Endodermal cell (in vitro differentiated cells): Measurements from ENCODE around the gene PIP5K1B. TPM values are rescaled to one million over a fixed set of nuclear protein-coding genes. Genes with fewer than 3 reads are reported as not detected.
"Not testable (repeated sequence)": the region's sequence is repeated elsewhere in the genome, so short reads cannot be mapped to it uniquely, and the experiment has no call there.

ENCODE experiments used
- DNase-seq: peaks from one replicate; pipeline ENCODE4 v3.0.0-alpha.2; 2017
- H3K27ac ChIP-seq: 2 replicates; pipeline ENCODE4 v1.5.1; 2013; ENCODE audit warnings: mild to moderate bottlenecking, low read depth, low read length, moderate library complexity
- H3K27me3 ChIP-seq: 2 replicates; pipeline ENCODE4 v1.6.1; 2013; ENCODE audit warnings: mild to moderate bottlenecking, low read length, moderate library complexity; ENCODE audit not compliant: insufficient read depth, control insufficient read depth, poor library complexity, severe bottlenecking
- H3K36me3 ChIP-seq: 2 replicates; pipeline ENCODE4 v1.7.0; 2013; ENCODE audit warnings: mild to moderate bottlenecking, low read length, moderate library complexity; ENCODE audit not compliant: control insufficient read depth, insufficient read depth
- H3K4me1 ChIP-seq: one replicate; pipeline ENCODE4 v1.7.0; 2013; ENCODE audit warnings: low read length; ENCODE audit not compliant: control insufficient read depth, insufficient read depth
- H3K4me3 ChIP-seq: 2 replicates; pipeline ENCODE4 v1.5.1; 2013; ENCODE audit warnings: mild to moderate bottlenecking, low read length, moderate library complexity
- H3K9ac ChIP-seq: 2 replicates; pipeline ENCODE4 v1.6.1; 2013; ENCODE audit warnings: mild to moderate bottlenecking, low read length, moderate library complexity; ENCODE audit not compliant: poor library complexity, severe bottlenecking; ENCODE audit errors: extremely low read depth
- H3K9me3 ChIP-seq: 2 replicates; pipeline ENCODE4 v1.6.1; 2013; ENCODE audit warnings: mild to moderate bottlenecking, low read length, moderate library complexity; ENCODE audit not compliant: control insufficient read depth
- H3K27ac Mint-ChIP-seq: 2 replicates; pipeline ENCODE4 v1.8.0; 2020; ENCODE audit warnings: mixed read lengths
- H3K27me3 Mint-ChIP-seq: 2 replicates; pipeline ENCODE4 v1.8.0; 2021; ENCODE audit warnings: mild to moderate bottlenecking, mixed read lengths; ENCODE audit not compliant: insufficient read depth
- H3K36me3 Mint-ChIP-seq: 2 replicates; pipeline ENCODE4 v1.8.0; 2020; ENCODE audit warnings: low read depth, mixed read lengths
- H3K4me1 Mint-ChIP-seq: 2 replicates; pipeline ENCODE4 v1.8.0; 2020; ENCODE audit warnings: mixed read lengths
- H3K4me3 Mint-ChIP-seq: 2 replicates; pipeline ENCODE4 v1.8.0; 2020; ENCODE audit warnings: mild to moderate bottlenecking, moderate library complexity, mixed read lengths
- H3K9me3 Mint-ChIP-seq: 2 replicates; pipeline ENCODE4 v1.8.0; 2020; ENCODE audit warnings: mild to moderate bottlenecking, mixed read lengths
- WGBS, 2 experiments: methylation state at CpG; one replicate each; pipeline versions ENCODE4 v1.1.5 to v1.1.7; 2013; ENCODE audit warnings: missing lambda C conversion rate in 2 of 2, mixed read lengths in 1 of 2; ENCODE audit not compliant: insufficient coverage in 1 of 2, insufficient read length in 1 of 2; 5-methylcytosine and 5-hydroxymethylcytosine counted together
- total RNA-seq, 2 donors: library from RNA; stranded (reverse); fragmentation: NEBNext Ultra II Directional in 1 of 2; extraction: Animal tissue kit (Norgen Biotek cat#: 25700) in 1 of 2; gene quantifications; 2 replicates in 1 of 2; 3 replicates in 1 of 2; pipeline ENCODE4 v1.2.1, GENCODE V29; 2021
- TF ChIP-seq, protein P1 (sequence below): fragments of 200-600 bp; sonication (generic); conservative IDR thresholded peaks from 2 replicates; pipeline ENCODE4 v1.5.0; 2021; ENCODE audit warnings: antibody characterized with exemption, mild to moderate bottlenecking

PIP5K1B gene
- total RNA-seq, 2 donors from 2014 or later: 8.5 to 10.2 TPM

DNA sequence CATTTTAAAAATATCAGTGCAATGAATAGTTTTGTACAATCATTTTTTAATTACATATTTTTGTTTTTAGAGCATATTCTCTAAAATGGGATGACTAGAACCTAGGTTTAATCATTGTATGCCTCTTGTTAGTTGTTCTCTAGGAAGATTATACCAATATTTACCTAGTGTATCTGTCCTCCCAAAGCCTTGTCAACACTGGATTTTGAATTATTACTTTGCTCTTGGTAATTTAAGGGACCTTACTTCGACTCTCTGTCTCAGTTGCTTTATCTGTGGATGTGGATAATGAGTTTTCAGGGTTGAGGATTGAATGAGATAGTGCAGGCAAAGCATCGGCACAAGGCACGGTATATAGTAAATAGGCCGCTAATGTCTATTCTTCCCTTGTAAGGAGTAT lies 10.9 kb upstream of the PIP5K1B start:
- H3K9me3 ChIP-seq: no peaks in the 10 kb centered on the region
- no peaks in the 10 kb centered on the region for H3K36me3 Mint-ChIP-seq
- H3K36me3 ChIP-seq: no peaks in the 10 kb centered on the region
- H3K4me3 Mint-ChIP-seq: no peak overlapping the region
- peaks cover 94% of the 10 kb centered on the region for H3K27me3 ChIP-seq
- no peak overlapping the region for H3K27ac ChIP-seq
- peaks cover 13% of the 10 kb centered on the region for H3K4me1 Mint-ChIP-seq
- H3K4me3 ChIP-seq: no peak overlapping the region
- peak; percentile 29 for DNase-seq
- no peak overlapping the region for H3K27ac Mint-ChIP-seq
- WGBS, 2 experiments: 91 to 96% methylated on average over 3 to 4 of the region's 4 CpGs
- H3K4me1 ChIP-seq: peaks cover 8% of the 10 kb centered on the region
- peaks cover 90% of the 10 kb centered on the region for H3K27me3 Mint-ChIP-seq
- no peak overlapping the region for H3K9ac ChIP-seq
- TF ChIP-seq, protein P1, sequence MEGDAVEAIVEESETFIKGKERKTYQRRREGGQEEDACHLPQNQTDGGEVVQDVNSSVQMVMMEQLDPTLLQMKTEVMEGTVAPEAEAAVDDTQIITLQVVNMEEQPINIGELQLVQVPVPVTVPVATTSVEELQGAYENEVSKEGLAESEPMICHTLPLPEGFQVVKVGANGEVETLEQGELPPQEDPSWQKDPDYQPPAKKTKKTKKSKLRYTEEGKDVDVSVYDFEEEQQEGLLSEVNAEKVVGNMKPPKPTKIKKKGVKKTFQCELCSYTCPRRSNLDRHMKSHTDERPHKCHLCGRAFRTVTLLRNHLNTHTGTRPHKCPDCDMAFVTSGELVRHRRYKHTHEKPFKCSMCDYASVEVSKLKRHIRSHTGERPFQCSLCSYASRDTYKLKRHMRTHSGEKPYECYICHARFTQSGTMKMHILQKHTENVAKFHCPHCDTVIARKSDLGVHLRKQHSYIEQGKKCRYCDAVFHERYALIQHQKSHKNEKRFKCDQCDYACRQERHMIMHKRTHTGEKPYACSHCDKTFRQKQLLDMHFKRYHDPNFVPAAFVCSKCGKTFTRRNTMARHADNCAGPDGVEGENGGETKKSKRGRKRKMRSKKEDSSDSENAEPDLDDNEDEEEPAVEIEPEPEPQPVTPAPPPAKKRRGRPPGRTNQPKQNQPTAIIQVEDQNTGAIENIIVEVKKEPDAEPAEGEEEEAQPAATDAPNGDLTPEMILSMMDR: no peak
- H3K9me3 Mint-ChIP-seq: no peaks in the 10 kb centered on the region

DNA sequence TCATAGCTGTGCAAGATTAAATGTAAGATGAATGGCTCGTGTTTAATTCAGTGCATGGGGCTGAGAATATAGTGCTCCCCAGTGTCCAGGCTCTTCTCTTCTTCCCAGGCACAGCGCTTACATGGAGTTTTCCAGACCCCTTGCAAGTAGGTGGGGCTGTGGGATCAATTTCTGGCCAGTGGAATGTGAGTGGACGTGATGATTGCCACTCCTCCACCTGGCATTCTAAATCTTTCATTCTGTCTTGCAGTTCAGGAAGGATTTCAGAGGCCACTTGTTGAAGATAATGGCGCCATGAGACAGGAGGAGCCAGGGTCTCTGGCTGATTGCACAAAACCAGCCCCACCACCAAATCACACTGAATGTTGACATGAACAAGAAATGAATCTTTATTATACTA lies 7.2 kb upstream of the PIP5K1B start:
- no peak overlapping the region for H3K27ac Mint-ChIP-seq
- Histone ChIP-seq H3K9me3 (no peaks in the 10 kb centered on the region), H3K27ac (no peak overlapping the region), H3K4me1 (peaks cover 2% of the 10 kb centered on the region), H3K36me3 (no peaks in the 10 kb centered on the region), H3K27me3 (peaks cover 87% of the 10 kb centered on the region), H3K9ac (no peak overlapping the region), H3K4me3 (no peak overlapping the region)
- 85 to 90% methylated on average over 3 to 4 of the region's 4 CpGs for WGBS, 2 experiments
- H3K27me3 Mint-ChIP-seq: peaks cover 90% of the 10 kb centered on the region
- H3K9me3 Mint-ChIP-seq: no peaks in the 10 kb centered on the region
- H3K4me1 Mint-ChIP-seq: peaks cover 5% of the 10 kb centered on the region
- no peak overlapping the region for H3K4me3 Mint-ChIP-seq
- H3K36me3 Mint-ChIP-seq: no peaks in the 10 kb centered on the region
- TF ChIP-seq, protein P1: no peak
- peak; percentile 31 for DNase-seq

DNA sequence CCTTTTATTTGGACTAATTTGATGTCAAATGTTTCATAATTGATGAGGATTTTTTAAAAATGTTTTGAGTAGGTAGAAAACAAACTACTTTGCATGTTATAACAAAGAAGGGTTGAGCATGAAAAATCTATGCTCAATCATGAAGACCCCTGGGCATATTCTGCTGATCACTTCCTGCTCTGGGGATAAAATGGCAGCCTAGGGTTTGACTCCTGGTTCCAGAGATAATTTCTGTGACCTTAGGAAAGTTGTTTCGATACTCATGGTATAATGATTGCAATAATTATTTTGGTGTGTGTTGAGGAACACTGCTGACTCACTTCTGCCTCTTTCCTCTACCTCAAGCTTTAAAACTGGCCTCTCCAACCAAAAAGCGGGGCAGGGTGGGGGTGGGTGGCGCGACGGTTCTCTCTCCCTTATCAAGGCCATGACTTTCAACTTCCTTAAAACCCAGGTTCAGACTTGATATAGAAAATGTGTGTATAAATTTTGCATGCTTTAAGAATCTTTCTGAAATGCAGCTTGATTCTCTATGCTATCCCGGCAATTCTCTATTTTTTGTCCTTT lies 6.0 kb upstream of the PIP5K1B start:
- H3K36me3 ChIP-seq: no peaks in the 10 kb centered on the region
- H3K4me3 ChIP-seq: no peak overlapping the region
- Mint-ChIP-seq H3K4me3 (no peak overlapping the region), H3K27me3 (peaks cover 91% of the 10 kb centered on the region), H3K36me3 (no peaks in the 10 kb centered on the region), H3K4me1 (peaks cover 6% of the 10 kb centered on the region), H3K27ac (no peak overlapping the region), H3K9me3 (no peaks in the 10 kb centered on the region)
- no peak overlapping the region for H3K27ac ChIP-seq
- no peak overlapping the region for H3K9ac ChIP-seq
- DNase-seq: no peak
- WGBS, 2 experiments: 93% methylated on average over 6 of the region's 6 CpGs; no CpG with 5 or more reads in 1 of the 2 experiments
- H3K9me3 ChIP-seq: no peaks in the 10 kb centered on the region
- TF ChIP-seq, protein P1: no peak
- H3K27me3 ChIP-seq: peaks cover 88% of the 10 kb centered on the region
- H3K4me1 ChIP-seq: peaks cover 2% of the 10 kb centered on the region

DNA sequence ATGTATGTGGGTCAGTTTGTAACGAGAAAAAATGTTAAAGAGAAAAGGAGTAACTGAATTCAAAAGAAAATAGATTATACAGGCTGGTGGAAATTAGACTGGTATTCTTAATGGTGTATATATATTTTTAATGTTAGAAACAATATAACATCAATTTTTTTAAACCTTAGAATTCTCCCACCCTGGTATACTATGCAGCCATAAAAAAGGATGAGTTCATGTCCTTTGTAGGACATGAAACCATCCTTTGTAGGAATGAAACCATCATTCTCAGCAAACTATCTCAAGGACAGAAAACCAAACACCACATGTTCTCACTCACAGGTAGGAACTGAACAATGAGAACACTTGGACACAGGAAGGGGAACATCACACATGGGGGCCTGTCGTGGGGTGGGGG lies 5.4 kb upstream of the PIP5K1B start:
- H3K27ac ChIP-seq, H3K27ac Mint-ChIP-seq, H3K4me3 Mint-ChIP-seq, H3K36me3 Mint-ChIP-seq, DNase-seq, H3K9me3 Mint-ChIP-seq, H3K4me1 Mint-ChIP-seq, H3K4me1 ChIP-seq, H3K9me3 ChIP-seq, H3K9ac ChIP-seq, H3K36me3 ChIP-seq, H3K4me3 ChIP-seq: not testable (repeated sequence)
- peaks cover 91% of the 10 kb centered on the region for H3K27me3 Mint-ChIP-seq
- H3K27me3 ChIP-seq: peaks cover 87% of the 10 kb centered on the region
- WGBS, 2 experiments: 93 to 100% methylated on average over 1 of the region's 2 CpGs
